ENCODE results near the gene NOL7. TPM values are rescaled to one million over a fixed set of nuclear protein-coding genes. Genes with fewer than 3 reads are reported as not detected.

Gene NOL7
- total and polyA plus RNA-seq, 2 of the 4 experiments (the other 2 are of a cell fraction) = 21.3 to 34.5 TPM

- H3K36me3 ChIP-seq (ENCODE audit: control insufficient read depth, insufficient read depth, low read length) = peaks cover 16% of the 10 kb centered on the region; the same call in 1 of the 2 replicates
- H4K5ac ChIP-seq (ENCODE audit: low read depth, low read length) = no peak overlapping the region
- DNase-seq (no peak), ATAC-seq (ENCODE audit: low read depth) (no peak)
- CTCF ChIA-PET = no interaction called here
- no peak overlapping the region for H3K23ac ChIP-seq (ENCODE audit: low read depth, low read length)
- H3K18ac ChIP-seq (ENCODE audit: low read depth, low read length) = no peak overlapping the region
- no peak overlapping the region for H2BK15ac ChIP-seq (ENCODE audit: low read depth, low read length)
- in situ Hi-C loops (cut with MboI; ENCODE audit: low sequenced_read_pairs) (no loop called here), intact Hi-C loops (cut with micrococcal nuclease) (no loop called here), dilution Hi-C loops (cut with HindIII; ENCODE audit: low sequenced_read_pairs, unreplicated experiment) (no loop called here)
- H2AK9ac ChIP-seq (replicated peaks; ENCODE audit: low read depth, low read length, poor library complexity) = no peak overlapping the region
- no peak overlapping the region for H4K91ac ChIP-seq (ENCODE audit: insufficient read depth, low read depth, low read length)
- H3K4me3 ChIP-seq (ENCODE audit: insufficient read depth, low read depth, low read length) = no peak overlapping the region
- no peak overlapping the region for H3K4me2 ChIP-seq (ENCODE audit: low read depth, low read length)
- no peak overlapping the region for H3K56ac ChIP-seq (ENCODE audit: extremely low read depth, insufficient read depth, low read length)
- no peak overlapping the region for H2AK5ac ChIP-seq (ENCODE audit: low read depth, low read length)
- TF ChIP-seq POLR2A (IDR thresholded peaks at IDR 0.05; ENCODE audit: low read depth, low read length) (no peak), FOS (IDR thresholded peaks at IDR 0.05; ENCODE audit: low read depth, low read length) (no peak), RAD21 (IDR thresholded peaks at IDR 0.05; ENCODE audit: low read length) (no peak), MAZ (IDR thresholded peaks at IDR 0.05; ENCODE audit: borderline replicate concordance, low read depth, low read length) (no peak), CHD1 (IDR thresholded peaks at IDR 0.05; ENCODE audit: low read depth, low read length) (no peak), RCOR1 (IDR thresholded peaks at IDR 0.05; ENCODE audit: insufficient replicate concordance, low read length) (no peak), BHLHE40 (IDR thresholded peaks at IDR 0.05; ENCODE audit: low read depth, low read length) (no peak), MAFK (IDR thresholded peaks at IDR 0.05; ENCODE audit: low read depth, low read length) (no peak), USF2 (IDR thresholded peaks at IDR 0.05; ENCODE audit: low read depth, low read length) (no peak), ELK1 (IDR thresholded peaks at IDR 0.05; ENCODE audit: borderline replicate concordance, low read depth, low read length) (no peak), NFE2L2 (IDR thresholded peaks at IDR 0.05; ENCODE audit: low read depth, low read length) (no peak), SMC3 (IDR thresholded peaks at IDR 0.05; ENCODE audit: low read depth, low read length) (no peak)
- H4K8ac ChIP-seq (ENCODE audit: low read depth in 2 of 2, low read length in 2 of 2) = no peak overlapping the region
- H3K9ac ChIP-seq (ENCODE audit: low read depth, low read length) = no peak overlapping the region
- no peak overlapping the region for H2BK5ac ChIP-seq (ENCODE audit: low read depth, low read length, poor library complexity, severe bottlenecking)
- peaks cover 4% of the 10 kb centered on the region for H3K9me1 ChIP-seq (ENCODE audit: insufficient read depth, low read length)
- no peaks in the 10 kb centered on the region for H3K9me3 ChIP-seq (ENCODE audit: control insufficient read depth, insufficient read depth, low read length)
- no peaks in the 10 kb centered on the region for H3K79me1 ChIP-seq (ENCODE audit: low read depth in 1 of 2, low read length in 2 of 2)
- POLR2A ChIA-PET (ENCODE audit: unreplicated experiment) = no interaction called here
- no peak overlapping the region for H2AFZ ChIP-seq (replicated peaks; ENCODE audit: low read length, poor library complexity)
- no peaks in the 10 kb centered on the region for H3K27me3 ChIP-seq (ENCODE audit: control insufficient read depth, insufficient read depth, low read length)
- H3K27ac ChIP-seq (ENCODE audit: insufficient read depth, low read length) = no peak overlapping the region
- H2BK20ac ChIP-seq (ENCODE audit: low read depth, low read length) = no peak overlapping the region
- no peak overlapping the region for H3K4ac ChIP-seq (ENCODE audit: low read depth, low read length)
- no TSS peak for BruUV-seq (replicated peaks)
- no peak overlapping the region for H2BK120ac ChIP-seq (ENCODE audit: low read depth, low read length)
- peaks cover 2% of the 10 kb centered on the region; the same call in 1 of the 2 replicates for H3K4me1 ChIP-seq (ENCODE audit: control insufficient read depth, insufficient read depth, low read length)
- H4K20me1 ChIP-seq (ENCODE audit: insufficient read depth, low read length) = no peaks in the 10 kb centered on the region; the same call in 1 of the 2 replicates
- no peak overlapping the region for H3K14ac ChIP-seq (replicated peaks; ENCODE audit: low read depth, low read length)
- WGBS, 2 experiments (ENCODE audit: extremely low coverage in 2 of 2, insufficient read length in 1 of 2) = no CpG with 5 or more reads among the region's 4 CpGs
These were observed 18.1 kb upstream of the NOL7 start for GRCh38 chr6:13597073-13597472.

Data from IMR-90 (cell line).